ENCODE results near the gene FBN3.

Gene FBN3

DNA sequence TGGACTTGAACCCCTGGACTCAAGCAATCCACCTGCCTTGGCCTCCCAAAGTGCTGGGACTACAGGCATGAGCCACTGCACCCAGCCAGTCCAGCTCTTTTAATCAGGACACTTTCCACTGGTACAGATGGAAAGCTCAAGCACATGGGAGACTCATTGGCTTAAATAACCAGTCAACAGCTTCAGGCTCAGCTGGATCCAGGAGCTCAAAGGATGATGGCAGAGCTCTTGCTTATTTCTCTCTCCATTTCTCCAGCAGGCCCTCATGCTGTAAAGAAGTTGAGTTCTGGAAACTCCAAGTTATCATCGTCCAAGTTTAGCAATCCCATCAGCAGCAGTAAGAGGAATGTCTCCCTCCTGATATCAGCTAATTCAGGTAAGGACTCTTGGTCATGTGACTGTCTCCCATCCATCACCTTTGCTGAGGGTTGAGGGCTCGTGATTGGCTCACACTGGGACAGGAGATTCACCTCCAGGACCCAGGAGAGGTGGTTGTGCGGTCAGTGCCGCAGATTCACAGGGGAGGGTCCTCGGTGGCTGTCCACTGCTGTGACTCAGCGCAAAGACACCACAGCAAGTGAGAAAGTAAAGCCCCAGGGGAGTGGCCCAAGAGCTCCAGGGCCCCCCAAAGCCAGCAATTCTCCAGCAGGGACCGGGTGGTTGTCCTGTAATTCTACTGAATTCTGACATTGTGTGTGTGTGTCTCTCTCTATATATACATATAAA lies 91.7 kb downstream of the FBN3 start:
- no peak overlapping the region for H3K27ac ChIP-seq
- TF ChIP-seq, protein P1, sequence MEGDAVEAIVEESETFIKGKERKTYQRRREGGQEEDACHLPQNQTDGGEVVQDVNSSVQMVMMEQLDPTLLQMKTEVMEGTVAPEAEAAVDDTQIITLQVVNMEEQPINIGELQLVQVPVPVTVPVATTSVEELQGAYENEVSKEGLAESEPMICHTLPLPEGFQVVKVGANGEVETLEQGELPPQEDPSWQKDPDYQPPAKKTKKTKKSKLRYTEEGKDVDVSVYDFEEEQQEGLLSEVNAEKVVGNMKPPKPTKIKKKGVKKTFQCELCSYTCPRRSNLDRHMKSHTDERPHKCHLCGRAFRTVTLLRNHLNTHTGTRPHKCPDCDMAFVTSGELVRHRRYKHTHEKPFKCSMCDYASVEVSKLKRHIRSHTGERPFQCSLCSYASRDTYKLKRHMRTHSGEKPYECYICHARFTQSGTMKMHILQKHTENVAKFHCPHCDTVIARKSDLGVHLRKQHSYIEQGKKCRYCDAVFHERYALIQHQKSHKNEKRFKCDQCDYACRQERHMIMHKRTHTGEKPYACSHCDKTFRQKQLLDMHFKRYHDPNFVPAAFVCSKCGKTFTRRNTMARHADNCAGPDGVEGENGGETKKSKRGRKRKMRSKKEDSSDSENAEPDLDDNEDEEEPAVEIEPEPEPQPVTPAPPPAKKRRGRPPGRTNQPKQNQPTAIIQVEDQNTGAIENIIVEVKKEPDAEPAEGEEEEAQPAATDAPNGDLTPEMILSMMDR (conservative IDR thresholded peaks at IDR 0.05) = no peak

DNA sequence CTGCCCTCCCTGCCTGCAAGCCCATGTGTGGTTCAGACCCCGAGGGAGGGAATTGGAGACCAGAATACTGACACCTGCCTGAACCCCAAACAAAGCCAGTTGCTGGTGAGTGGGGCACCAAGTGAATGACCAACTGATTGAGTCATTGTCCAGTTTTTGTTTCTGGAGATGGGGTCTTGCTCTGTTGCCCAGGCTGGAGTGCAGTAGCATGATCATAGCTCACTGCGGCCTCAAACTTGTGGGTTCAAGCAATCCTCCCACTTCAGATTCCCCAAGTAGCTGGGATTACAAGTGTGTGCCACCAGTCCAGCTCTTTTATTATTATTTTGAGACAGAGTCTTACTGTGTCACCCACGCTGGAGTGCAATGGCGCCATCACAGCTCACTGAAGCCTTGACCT lies 92.9 kb downstream of the FBN3 start:
- TF ChIP-seq, protein P1 (conservative IDR thresholded peaks at IDR 0.05) = no peak
- no peak overlapping the region for H3K27ac ChIP-seq

DNA sequence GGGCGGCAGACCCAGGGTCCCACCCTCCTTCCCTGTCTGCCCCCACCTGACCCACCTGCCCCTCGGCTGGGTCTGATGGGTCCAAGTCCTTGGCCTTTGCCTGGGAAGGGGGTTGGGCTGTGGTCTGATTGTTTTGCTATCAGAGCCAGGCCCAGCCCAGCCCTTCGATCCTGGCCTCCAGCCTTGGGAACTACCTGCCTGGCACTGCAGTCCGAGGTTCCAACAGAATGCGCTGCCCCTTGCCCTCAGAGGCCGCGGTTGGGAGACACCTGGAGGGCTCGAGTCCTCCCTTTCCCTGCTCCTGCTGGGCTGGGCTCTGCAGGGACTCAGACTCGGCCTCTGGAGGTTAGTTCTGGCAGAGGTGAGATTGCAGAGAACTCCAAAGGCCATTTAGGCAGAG lies 95.2 kb downstream of the FBN3 start:
- no peak overlapping the region for H3K27ac ChIP-seq
- TF ChIP-seq, protein P1 (conservative IDR thresholded peaks at IDR 0.05) = no peak

DNA sequence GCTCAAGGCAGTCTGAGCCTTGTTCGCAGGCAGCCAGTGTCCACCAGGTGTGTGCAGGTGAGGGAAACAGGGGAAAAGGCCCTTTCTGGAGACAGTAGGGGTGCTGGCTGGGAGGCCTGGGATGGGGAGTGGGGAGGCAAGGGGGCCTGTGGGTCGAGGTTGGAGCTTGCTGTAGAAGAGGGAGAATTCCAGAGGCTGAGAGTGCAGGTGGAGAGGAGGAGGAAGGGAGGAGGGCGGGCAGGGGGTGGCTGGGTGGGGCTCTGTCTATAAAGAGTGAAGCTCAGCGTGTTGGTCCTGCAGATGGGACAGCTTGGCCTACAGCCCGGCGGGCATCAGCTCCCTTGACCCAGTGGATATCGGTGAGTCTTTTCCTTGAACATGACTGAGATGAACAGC lies 96.9 kb downstream of the FBN3 start, which contains the start of gene CCL25:
Gene CCL25, plus strand, starts transcription at position 297 of the 396 bp plus-strand sequence. CDS start 290 bp downstream, outside the sequence.
- TF ChIP-seq, protein P1 (conservative IDR thresholded peaks at IDR 0.05) = no peak
- no peak within 1 kb of the TSS for H3K27ac ChIP-seq

DNA sequence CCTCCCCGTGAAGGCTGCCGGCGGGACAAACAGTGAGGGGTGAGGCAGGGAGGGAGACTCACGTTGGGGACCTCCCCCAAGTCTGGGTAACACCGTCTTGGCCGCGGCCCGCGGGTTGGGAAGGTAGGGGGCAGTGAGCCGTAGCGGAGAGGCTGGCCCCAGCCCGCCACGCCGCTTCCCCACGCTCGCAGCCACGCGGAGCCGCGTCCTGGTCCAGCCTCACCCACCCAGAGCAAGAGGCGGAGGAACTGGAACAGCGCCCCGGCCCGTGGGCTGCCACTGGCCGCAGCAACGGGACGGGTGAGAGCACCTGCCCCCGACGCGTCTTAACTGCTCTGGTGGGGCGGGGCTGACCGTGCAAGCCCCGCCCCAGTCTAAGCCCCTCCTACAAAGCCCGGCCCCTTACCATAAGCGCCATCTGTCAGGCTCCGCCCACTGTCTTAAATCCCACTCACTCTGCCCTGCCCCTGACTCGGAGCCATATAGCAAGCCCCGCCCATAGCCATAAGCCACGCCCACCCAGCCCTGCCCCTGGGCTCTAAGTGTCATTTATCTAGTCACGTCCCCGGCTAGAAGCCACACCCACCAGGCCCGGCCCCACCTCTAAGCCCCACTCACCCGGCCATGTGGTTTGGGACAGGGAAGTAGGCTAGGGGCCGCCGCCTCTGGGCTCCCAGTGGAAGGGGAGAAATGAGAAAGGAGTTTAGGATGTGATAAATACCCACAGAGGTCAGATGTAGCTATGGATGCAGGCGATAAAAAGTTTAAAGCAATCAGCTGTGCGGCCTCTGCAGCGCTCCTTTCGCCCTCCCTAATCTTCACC lies 98.9 kb downstream of the FBN3 start:
- TF ChIP-seq, protein P1 (conservative IDR thresholded peaks at IDR 0.05) = no peak
- no peak overlapping the region for H3K27ac ChIP-seq

DNA sequence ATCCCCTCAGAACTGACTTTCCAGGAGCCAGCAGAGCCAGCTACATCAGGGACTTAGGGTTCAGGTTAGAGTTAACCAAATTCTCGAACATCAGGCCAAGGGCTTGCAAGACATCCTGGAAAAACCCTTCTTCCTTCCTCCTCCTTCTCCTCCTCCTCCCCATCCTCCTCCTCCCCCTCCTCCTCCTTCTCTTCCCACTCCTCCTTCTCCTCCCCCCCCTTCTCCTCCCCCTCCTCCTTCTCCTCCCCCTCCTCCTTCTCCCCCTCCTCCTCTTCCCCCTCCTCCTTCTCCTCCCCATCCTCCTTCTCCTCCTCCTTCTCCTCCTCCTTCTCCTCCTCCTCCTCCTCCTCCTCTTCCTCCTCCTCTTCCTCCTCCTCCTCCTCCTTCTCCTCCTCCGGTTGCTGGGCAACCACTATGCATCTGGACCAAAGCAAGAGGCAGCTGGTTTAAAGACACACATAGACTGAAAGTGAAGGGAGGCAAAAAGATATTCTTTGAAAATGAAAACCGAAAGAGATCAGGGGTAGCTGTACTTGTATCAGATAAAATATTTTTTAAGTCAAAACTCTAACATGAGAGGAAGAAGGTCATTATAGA lies 102.7 kb downstream of the FBN3 start:
- no peak overlapping the region for H3K27ac ChIP-seq
- TF ChIP-seq, protein P1 (conservative IDR thresholded peaks at IDR 0.05) = no peak

Data from VCaP (cell line).